Umbilical cord (tissue), 2 donors: Measurements from ENCODE around the gene PDE6A. TPM values are rescaled to one million over a fixed set of nuclear protein-coding genes. Genes with fewer than 3 reads are reported as not detected.

ENCODE experiments used
- DNase-seq: peaks from one replicate; pipeline ENCODE4 v3.0.0-alpha.2; 2015; ENCODE audit warnings: low spot score
- total RNA-seq: library from RNA; depleted of rRNA; stranded (reverse); fragments of >200 nt; gene quantifications from one replicate; pipeline ENCODE4 v1.2.3, GENCODE V29; 2014; ENCODE audit warnings: low replicate concordance; ENCODE audit not compliant: insufficient read depth

Gene PDE6A
- total RNA-seq, 1 donor from 2014 or later = 5.3 TPM

DNA sequence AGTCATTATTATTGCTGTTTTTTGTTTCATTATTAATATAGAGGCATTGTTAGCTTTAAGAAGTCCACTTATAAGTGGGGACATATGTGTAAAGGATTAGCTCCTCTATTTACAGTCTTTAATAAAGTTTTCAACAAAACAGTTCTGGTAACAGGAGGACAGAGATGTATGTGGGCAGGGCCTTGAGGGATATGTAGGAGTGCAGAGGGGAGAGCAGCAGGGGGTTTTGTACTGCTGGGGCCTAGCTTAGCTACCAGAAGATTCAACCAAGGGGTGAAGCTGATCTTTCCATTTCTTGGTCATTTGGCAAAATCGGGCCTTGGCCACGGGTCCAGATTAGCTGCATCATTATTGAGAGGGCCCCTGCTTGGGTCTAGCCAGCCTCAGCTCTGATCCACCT lies 124.6 kb downstream of the PDE6A start:
- DNase-seq = no peak

- no peak for DNase-seq
Measured at GRCh38 chr5:149818116-149818515, 126.5 kb downstream of the PDE6A start.

GRCh38 chr5:149817539-149818060 lies 127.0 kb downstream of the PDE6A start:
- DNase-seq = no peak

DNA sequence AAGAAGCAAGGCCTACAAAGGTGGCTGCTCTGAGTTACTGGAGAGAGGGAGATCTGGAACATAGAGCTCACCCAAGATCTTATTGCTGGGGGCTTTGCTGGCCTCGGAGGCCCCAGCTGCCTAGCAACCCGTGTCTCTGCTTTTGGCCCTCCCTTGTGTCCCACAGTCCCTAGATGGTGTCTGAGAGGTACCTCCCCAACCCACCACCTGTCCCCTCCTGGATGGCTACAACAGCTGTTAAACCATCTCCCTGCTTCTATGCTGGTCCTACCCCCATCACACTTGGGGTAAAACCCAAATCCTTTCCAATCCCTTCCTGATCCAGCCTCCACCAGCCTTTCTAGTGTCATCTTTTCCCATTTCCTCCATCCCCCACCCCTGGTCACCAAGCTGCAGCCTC lies 127.9 kb downstream of the PDE6A start:
- DNase-seq = no peak

- no peak for DNase-seq
Measured at GRCh38 chr5:149811453-149811852, 133.1 kb downstream of the PDE6A start.

DNA sequence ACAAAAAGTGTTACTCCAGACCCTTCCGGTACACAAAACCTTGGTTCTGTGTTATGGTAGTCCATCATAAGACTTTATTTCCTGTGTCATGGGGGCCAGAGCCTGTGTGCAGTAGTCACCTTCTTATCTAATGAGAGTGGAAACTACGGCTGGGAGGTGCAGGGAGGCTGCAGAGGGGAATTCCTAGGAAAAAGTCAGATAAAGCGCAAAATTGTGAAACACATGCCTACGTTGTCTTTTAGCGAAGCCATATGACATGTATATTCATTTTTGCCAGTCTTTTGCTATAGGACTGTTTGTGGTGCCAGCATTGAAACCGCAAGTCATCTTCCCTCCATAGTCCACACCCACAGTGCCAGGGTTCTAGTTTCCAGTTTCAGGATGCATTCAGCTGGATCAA lies 133.7 kb downstream of the PDE6A start:
- no peak for DNase-seq

- DNase-seq = no peak
Measured at GRCh38 chr5:149809931-149810691, 134.5 kb downstream of the PDE6A start.

GRCh38 chr5:149808264-149808982 lies 136.2 kb downstream of the PDE6A start:
- no peak for DNase-seq

Other genes with a start within 250 kb of the PDE6A start
- gene PPARGC1B, start 214.5 kb downstream of the PDE6A start, total RNA-seq = 2.9 TPM
- gene SLC26A2, start 16.0 kb upstream of the PDE6A start, total RNA-seq = 32.5 TPM
- gene TIGD6, start 55.9 kb upstream of the PDE6A start, total RNA-seq = 4.3 TPM
- 16.4 TPM for gene HMGXB3, start 55.9 kb upstream of the PDE6A start, total RNA-seq
- gene CSF1R, start 141.8 kb upstream of the PDE6A start, total RNA-seq = 48.9 TPM
- gene PDGFRB, start 211.1 kb upstream of the PDE6A start, total RNA-seq = 223 TPM
- 2.4 TPM for gene CDX1, start 222.0 kb upstream of the PDE6A start, total RNA-seq
- gene SLC6A7, start 245.3 kb upstream of the PDE6A start, total RNA-seq = 10.8 TPM